GM18858 (cell line): ENCODE measurements around the gene POLQ.
"Not testable (repeated sequence)": the region's sequence is repeated elsewhere in the genome, so short reads cannot be mapped to it uniquely, and the experiment has no call there.

Source experiments
- ATAC-seq: cut with Tn5 transposase; IDR thresholded peaks from one replicate; pipeline ENCODE4 v1.9.1; 2021; ENCODE audit not compliant: unreplicated experiment

POLQ gene

DNA sequence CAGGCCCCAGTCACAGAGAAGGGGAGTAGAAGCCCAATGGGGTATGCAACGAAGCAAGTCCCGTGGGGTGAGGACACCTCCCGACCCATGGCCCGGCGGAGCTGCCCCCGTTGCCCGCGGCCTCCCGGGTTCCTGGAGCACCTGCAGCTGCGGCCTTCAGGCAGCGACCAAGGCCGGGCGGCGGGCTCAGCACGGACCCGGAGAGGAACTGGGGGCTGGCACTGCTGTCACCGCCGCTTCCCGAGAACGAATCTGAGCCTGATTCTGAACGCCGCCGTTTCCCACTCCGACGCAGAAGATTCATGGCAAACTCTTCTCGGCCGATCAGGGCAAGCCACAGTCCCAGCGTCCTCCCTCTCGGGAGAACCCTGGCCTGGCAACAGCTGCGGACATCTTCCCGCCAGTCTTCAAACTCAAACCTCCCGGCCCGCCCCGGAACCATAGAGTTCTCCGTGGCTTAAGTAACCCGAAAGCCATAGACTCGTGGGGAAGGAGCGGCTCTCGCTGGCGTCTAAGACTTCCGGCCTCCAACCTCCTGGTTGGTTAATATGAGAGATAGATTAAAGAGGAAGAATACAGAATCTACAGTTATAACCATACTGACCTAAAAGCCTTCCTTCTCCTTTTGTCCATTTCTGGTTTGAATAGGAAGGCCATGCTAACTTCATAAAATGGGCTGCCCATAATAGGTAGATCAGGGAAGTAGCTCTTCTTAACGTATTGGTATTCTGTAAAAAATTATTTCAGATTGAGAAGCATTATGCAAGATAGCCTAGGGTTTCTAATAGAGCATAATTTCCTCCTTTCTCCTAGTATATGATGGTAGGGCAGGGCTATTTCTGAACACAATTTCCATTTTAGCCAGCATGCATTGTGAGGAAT is at the start of gene POLQ:
Gene POLQ, minus strand, starts transcription at position 415 of the 882 bp plus-strand sequence. Its CDS starts 111 bp downstream, at position 304.
- ATAC-seq, result peak; percentile 68

DNA sequence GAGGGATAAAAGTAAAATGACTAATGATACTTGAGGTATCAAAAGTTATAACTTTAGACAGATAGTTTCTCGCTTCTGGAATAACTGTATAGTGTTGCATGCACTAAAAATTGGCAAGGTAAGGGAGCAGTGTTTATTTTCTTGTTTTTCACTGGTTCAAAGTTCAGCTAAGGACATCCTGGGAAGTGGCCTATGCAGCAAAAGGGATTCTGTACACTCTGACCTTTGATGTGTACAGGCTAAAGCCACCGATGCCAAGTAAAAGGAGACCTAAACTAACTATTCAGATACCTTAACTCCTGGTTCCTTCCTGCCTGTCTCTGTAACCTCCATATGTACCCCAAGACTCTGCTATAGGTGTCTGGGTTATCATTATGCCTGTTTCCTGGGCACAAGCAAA is 49.1 kb upstream of the POLQ start:
- ATAC-seq, result no peak

DNA sequence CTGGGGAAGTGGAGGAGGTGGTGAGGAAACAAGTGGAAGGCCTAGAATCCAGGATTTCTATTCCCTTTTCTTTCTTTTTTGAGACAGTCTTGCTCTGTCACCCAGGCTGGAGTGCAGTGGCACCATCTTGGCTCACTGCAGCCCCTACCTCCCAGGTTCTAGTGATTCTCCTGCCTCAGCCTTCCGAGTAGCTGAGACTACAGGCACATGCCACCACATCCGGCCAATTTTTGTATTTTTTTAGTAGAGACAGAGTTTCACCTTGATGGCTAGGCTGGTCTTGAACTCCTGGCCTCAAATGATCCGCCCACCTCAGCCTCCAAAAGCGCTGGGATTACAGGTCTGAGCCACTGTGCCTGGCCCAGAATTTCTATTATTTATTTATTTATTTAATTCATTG is 48.0 kb upstream of the POLQ start:
- ATAC-seq, result not testable (repeated sequence)

DNA sequence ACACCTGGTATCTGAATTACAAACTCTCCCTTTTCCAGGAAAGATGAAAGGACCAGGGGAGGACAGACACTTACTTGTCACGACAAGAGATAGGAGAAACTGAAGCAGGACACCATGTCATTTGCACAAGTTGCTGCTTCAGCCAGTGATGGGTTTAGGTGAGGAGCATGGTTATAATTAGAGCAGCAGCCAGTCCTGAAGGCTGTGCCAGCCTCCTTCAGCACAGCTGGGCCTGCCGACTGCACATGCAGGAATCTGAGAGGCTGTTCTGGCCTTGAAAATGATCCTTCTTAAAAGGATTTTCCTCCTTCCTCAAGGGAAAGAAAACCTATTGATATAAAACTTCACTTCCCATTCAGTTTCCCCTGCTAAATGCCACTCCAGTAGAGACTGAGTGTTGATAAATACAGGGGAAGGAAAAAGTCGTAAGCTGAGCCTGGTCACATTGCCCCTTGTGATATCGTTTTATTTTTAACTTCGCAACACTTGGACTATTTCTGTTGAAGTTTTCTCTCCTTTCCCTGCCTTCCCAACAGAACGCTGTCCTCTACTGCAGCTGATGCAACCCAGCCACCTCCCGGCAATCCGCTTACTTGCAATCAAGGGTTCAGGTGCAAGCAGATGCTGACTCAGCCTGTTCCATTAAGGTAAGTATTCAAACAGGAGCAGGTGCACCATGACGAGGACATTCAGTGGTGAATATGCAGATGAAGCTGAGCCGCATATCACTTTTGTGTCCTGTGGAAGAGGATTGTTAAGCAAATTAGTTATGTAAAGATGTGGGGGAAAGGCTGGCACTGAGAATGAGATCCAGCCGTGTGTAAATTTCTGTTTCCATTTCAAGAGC is 47.3 kb upstream of the POLQ start, which contains the start of gene FBXO40:
Gene FBXO40, plus strand, starts transcription at position 524 of the 847 bp plus-strand sequence. CDS start 27,197 bp downstream, outside the sequence.
- no peak for ATAC-seq

DNA sequence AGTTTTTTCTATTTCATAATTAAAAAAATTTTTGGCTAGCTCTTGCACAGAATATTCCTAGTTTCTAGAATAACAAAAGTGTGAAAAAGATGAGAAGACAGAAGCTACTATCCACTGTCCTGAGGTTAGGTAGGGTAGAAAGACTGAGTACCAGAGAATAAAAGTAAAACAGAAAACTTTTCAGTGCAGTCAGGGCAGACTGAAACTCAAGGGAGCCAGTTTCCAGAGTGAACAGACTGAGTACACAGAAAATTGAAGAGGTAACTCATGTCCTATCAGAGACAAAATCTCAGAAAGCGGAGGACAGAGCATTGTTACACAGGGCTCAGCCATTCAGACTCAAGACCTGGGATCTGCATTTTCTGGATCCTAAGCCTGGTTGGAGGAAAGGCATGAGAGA is 38.6 kb upstream of the POLQ start:
- no peak for ATAC-seq

DNA sequence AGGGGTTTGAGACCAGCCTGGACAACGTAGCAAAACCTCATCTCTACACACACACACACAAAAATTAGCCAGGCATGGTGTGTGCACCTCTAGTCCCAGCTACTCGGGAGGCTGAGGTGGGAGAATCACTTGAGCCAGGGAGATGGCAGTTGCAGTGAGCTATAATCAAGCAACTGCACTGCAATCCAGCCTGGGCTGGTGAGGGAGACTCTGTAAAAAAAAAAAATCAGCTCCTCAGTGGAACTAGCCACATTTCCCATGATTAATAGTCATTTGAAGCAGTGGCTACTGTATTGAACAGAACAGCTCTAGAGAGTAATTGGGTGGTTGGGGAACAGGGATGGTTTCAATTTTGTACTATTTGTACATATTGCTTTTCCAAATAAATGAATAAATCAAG is 35.9 kb upstream of the POLQ start:
- no peak for ATAC-seq

DNA sequence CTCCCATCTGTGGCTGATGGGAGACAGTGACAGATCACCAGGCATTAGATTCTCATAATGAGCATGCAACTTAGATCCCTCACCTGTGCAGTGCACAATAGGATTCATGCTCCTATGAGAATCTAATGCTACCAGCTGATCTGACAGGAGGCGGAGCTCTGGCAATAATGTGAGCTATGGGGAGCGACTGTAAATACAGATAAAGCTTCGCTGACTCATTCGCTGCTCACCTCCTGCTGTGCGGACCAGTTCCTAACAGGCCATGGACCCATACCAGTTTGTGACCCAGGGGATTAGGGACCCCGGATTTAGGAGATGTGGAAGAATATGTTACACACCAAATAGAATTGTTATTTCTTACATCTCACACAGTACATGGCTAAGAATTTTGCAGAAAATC is 28.7 kb upstream of the POLQ start:
- ATAC-seq, result no peak

DNA sequence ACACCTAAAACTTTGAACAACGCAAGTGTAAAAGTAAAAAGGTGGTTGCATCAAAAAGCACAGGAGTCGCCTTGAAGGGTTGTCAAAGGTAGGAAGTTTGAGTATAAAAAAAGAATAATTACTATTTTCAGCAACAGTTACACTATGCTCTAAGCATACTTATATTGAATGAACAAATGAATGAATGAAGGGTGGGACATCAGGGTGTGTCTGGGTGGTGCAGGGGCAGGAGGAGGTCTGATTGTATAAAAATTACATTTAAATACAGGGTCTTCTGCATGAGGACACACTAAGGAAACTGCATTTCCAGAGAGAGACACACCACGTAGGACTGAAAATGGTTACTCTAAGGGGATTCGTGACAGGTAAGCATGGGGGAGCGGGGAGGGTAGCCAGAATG is 21.9 kb upstream of the POLQ start, which contains the start of gene ARGFX:
Gene ARGFX, plus strand, starts transcription at position 301 of the 400 bp plus-strand sequence. CDS start 2,765 bp downstream, outside the sequence.
- ATAC-seq, result no peak

DNA sequence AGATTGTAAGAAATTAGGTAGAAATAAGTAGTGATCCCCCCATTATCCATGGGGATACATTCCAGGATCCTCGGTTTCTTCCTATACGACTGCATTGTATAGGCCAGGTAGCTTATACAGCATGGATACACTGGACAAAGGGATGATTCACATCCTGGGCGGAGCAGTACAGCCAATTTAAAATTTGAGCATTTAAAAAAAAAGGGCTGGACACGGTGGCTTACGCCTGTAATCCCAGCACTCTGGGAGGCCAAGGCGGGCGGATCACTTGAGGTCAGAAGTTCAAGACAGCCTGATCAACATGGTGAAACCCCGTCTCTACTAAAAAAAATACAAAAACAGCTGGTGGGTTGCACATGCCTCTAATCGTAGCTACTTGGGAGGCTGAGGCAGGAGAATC is 21.0 kb upstream of the POLQ start:
- ATAC-seq, result no peak

DNA sequence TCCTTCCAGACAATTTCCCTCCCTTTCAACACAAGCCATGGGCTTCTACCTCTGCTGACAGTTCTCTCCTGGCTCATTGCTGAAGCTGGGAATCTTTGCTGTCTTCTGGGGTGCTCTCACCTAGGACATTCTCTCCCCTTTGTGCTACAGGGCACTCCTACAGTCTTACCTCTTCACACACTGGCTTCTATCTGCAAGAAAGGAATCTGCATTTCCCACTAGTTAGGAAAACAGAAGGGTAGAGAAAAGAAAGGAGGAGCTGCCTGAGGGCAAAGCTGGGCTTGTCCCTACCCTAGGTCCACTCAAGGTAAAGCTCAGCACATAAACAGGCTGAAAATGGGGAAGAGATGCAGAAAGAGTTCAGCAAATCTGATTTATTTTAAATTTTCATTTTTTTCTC is 16.4 kb upstream of the POLQ start:
- no peak for ATAC-seq

DNA sequence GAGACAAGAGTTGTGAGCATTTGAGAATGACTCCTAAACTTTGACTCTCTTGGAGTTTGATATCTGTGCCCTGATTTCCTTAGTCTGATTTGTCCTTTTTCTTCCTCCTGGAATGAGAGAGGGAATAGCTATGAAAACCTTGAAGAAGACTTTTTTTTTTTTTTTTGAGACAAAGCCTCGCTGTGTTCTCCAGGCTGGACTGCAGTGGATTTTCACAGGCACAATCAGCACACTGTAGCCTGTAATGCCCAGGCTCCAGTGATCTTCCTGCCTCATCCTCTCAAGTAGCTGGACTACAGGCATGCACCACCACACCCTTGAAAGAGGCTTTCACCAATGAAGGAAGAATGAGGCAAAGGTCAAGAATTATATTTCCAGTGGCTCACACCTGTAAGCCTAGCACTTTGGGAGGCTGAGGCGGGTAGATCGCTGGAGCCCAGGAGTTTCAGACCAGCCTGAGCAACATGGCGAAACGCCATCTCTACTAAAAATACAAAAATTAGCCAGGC is 11.7 kb upstream of the POLQ start:
- no peak for ATAC-seq

DNA sequence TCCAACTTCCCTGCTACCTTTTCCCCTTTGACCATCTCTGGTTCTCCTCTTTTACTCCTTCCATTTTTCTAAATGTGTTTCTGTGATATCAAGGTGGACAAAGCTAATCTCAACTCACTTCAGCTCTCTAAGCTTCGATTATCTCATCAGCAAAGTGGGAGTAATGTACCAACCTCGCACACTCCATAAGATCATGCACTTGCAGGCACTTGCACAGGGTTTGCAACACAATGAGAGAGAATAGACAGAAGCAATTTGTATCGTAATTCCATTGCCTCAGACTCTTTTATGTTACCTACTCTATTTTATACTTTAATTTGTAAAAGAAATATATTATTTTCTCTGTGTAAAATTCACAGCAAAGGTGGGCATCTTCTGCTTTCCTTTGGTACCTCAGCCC is 7.0 kb upstream of the POLQ start:
- no peak for ATAC-seq

DNA sequence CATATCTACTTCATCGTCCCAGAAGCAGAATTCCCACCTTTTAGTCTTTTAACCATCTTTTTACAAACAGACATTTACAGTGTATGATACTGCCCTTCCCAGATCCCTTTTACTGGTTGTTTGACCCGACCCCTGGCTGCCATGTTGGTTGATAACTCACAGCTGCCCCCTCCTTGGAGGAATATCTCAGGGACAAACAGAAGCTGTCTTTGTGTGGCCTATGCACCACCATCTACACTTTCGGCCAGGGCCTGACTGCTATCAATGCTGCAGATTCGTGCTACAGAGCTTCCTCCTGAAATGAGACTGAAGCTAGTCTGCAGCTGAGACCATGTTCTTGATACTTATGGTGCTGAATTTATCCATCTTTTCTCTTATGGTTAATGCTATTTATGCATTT is 6.6 kb upstream of the POLQ start:
- no peak for ATAC-seq

DNA sequence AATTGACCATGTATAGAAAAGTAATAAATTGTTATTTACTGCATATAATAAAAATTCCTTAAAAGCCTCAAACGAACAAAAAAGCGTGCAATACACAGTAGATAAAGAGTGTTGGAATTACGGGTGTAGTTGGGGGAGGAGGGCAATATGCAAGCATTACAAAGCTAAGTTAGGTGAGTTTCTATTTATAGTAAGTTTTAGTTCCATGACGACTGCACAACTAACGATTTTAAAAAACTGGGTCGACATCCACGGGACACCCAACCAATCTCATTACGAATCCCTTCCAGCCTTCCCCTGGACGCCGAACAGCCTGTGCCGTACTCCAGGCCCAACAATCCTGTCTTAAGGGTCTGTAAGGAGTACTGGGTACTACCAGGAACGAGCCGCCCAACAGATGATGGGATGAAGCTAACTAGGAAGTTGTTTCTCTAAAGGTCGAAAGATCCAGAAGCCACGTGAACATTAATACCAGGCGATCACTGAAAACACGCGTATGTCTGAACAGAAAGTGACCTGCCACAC is 677 bp downstream of the POLQ start:
- ATAC-seq, result no peak

DNA sequence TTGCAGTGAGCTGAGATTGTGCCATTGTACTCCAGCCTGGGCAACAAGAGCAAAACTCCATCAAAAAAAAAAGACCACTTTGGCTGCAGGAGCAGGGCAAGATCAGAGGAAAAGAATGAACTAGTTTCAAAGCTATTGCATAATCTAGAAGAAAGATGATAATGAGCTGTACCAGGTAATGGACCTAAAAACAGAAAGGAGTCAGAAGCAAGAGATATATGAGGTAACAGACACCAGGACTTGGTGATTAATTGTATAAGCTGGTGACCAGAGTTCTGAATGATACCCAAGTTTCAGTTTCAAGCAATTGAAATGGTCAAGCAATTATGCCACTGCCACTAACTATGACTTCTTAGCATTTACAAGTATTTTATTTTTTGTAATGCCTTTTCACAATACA is 2.9 kb downstream of the POLQ start:
- no peak for ATAC-seq

DNA sequence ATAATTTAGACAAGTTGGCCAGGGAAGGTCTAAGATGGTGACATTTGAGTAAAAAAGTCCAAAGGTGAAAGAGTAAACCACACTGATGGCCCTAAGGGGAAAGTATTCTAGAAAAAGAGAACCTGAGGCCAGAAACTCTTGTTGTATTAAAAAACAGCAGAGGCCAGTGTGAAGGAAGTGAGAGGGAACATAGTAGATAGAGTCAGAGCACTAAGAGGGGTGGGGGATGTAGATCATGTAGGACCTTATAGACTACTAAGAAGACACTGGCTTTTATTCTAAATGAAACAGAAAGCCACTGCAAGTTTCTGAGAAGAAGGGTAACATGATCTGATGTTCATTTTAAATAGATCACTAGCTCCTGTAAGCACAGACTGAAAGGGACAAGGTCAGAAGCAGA is 14.5 kb downstream of the POLQ start:
- no peak for ATAC-seq

DNA sequence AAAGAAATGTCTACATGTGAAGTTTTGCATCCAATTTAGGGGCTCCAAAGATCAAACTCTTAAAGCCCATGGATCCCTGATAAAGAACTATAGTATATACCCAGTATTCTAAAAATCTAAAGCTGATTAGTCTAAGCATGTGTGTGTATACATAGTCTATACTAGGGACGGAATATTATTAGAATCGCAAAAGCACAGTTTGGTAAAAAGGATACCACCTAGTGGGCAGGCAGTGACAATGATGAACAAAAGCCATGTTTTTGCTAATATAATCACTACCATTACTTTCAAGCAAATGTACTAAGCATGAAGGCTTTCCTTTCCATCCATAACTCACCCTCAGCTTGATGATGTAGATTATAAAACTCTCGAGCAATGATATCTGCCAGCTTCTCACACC is 16.5 kb downstream of the POLQ start:
- no peak for ATAC-seq

DNA sequence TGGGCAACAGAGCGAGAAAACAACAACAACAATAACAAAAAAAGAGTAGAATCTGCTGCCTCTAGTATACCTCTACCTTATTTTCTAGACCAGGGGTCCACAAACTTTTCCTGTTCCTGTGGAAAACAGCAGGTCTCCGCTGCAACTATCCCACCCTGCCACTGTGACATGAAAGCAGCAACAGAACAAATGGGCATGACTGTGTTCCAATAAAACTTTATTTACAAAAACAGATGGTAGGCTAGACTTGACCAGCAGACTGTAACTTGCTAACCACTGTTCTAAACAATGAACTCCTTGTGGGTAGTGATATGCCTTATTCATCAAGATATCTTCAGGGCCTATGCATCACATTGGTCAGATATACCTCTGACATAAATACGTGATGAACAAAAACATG is 25.3 kb downstream of the POLQ start:
- no peak for ATAC-seq

DNA sequence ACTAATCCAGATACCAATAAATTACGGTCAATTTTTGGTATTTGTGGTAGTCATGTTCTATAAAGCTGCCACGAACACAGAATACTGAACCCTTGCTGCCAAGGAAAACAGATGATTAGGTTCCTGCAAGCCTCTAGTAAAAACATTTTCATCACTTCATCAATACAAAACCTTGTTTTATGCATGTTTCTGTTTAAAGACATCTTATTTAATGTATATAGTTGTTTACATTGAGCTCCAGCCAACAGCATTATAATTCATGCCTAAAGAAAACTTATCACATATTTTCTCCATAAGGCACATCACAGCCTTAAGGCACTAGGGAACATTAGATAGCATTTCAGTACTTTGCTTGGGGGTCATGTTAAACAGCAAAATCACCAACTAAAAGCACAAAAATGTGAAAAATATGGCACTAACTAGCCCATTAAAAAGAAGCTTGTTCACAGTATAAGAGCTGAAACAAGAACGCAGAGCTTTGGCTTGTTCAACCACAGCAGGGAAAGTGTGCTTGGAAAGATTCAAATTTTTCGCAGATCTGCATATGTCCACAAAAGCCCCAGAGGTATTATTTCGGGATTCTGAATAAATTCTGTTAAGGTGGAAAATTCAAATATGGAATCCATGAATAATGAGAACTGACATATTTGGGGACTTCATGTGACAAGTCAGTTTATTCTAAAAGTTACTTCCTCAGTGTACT is 27.7 kb downstream of the POLQ start:
- ATAC-seq, result no peak

DNA sequence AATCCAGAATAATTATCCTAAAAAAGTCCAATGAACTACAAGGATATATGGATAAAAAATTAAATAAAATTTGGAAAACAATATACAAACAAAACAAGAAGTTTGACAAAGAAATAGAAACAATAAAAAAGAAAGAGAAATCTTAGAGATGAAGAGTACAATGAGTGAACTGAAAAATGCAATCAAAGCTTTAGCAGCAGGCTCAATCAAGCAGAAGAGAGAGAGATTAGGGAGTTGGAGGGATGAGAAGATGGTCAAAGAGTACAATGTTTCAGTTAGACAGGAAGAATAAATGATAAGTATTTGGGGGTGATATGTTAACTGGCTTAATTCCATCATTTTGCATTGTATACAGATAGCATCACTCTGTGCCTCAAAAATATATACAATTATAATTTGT is 29.9 kb downstream of the POLQ start:
- no peak for ATAC-seq

DNA sequence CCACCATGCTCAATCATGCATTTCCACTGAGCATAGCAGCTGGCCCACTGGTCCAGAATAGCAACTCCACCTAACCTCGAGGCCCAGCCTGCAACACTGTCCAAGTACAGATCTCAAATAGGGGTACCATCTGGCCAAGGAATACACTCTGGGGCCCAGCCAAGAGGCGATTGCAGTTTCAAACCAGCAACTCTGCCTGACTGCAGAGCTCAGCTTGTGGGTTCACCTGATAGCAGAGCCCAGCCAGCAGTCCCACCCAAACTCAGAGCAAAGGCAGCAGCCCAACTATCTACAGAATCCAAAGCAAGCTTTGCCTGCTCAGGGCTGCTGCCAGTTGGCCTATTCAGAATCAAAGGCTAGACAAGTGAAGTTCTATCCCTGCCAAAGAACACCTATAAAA is 30.5 kb downstream of the POLQ start:
- no peak for ATAC-seq
